Right lung (tissue), 10 donors: ENCODE measurements around the gene FIGN. TPM values are rescaled to one million over a fixed set of nuclear protein-coding genes. Genes with fewer than 3 reads are reported as not detected.

Source experiments
- DNase-seq, 2 donors: peaks; one replicate each; pipeline ENCODE4 v3.0.0-alpha.2; 2013
- long read RNA-seq, 8 donors: transcript quantifications; one replicate each; lab custom pipeline, GENCODE V29; 2026
- polyA plus RNA-seq, 5 donors: library from polyadenylated mRNA; unstranded; fragments of 120-200 nt; gene quantifications; one replicate each; pipeline versions ENCODE4 v1.2.1 to v1.2.3, GENCODE V29; 2013; ENCODE audit warnings: inconsistent platforms in 1 of 5, low replicate concordance in 1 of 5; ENCODE audit not compliant: insufficient read length in 5 of 5, insufficient read depth in 1 of 5

FIGN gene, protein sequence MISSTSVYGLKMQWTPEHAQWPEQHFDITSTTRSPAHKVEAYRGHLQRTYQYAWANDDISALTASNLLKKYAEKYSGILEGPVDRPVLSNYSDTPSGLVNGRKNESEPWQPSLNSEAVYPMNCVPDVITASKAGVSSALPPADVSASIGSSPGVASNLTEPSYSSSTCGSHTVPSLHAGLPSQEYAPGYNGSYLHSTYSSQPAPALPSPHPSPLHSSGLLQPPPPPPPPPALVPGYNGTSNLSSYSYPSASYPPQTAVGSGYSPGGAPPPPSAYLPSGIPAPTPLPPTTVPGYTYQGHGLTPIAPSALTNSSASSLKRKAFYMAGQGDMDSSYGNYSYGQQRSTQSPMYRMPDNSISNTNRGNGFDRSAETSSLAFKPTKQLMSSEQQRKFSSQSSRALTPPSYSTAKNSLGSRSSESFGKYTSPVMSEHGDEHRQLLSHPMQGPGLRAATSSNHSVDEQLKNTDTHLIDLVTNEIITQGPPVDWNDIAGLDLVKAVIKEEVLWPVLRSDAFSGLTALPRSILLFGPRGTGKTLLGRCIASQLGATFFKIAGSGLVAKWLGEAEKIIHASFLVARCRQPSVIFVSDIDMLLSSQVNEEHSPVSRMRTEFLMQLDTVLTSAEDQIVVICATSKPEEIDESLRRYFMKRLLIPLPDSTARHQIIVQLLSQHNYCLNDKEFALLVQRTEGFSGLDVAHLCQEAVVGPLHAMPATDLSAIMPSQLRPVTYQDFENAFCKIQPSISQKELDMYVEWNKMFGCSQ
- polyA plus RNA-seq, result 1 to 10 TPM; 3.2 to 9.0 (median 7.3) TPM
- long read RNA-seq, donor 1, full-length matches to known transcripts, result 7 of 7 reads
- long read RNA-seq, donor 1, partial matches to known transcripts, result 0 of 7 reads
- long read RNA-seq, donor 1, other reads (novel, unspliced or antisense), result 0 of 7 reads
- long read RNA-seq, donor 2, result 0 reads
- long read RNA-seq, donor 3, full-length matches to known transcripts, result 2 of 2 reads
- long read RNA-seq, donor 3, partial matches to known transcripts, result 0 of 2 reads
- long read RNA-seq, donor 3, other reads (novel, unspliced or antisense), result 0 of 2 reads
- long read RNA-seq, donor 4, full-length matches to known transcripts, result 2 of 2 reads
- long read RNA-seq, donor 4, partial matches to known transcripts, result 0 of 2 reads
- long read RNA-seq, donor 4, other reads (novel, unspliced or antisense), result 0 of 2 reads
- long read RNA-seq, donor 5, full-length matches to known transcripts, result 1 of 1 reads
- long read RNA-seq, donor 5, partial matches to known transcripts, result 0 of 1 reads
- long read RNA-seq, donor 5, other reads (novel, unspliced or antisense), result 0 of 1 reads
- long read RNA-seq, donor 6, full-length matches to known transcripts, result 2 of 2 reads
- long read RNA-seq, donor 6, partial matches to known transcripts, result 0 of 2 reads
- long read RNA-seq, donor 6, other reads (novel, unspliced or antisense), result 0 of 2 reads
- long read RNA-seq, donor 7, full-length matches to known transcripts, result 1 of 1 reads
- long read RNA-seq, donor 7, partial matches to known transcripts, result 0 of 1 reads
- long read RNA-seq, donor 7, other reads (novel, unspliced or antisense), result 0 of 1 reads
- long read RNA-seq, donor 8, full-length matches to known transcripts, result 3 of 3 reads
- long read RNA-seq, donor 8, partial matches to known transcripts, result 0 of 3 reads
- long read RNA-seq, donor 8, other reads (novel, unspliced or antisense), result 0 of 3 reads

DNA sequence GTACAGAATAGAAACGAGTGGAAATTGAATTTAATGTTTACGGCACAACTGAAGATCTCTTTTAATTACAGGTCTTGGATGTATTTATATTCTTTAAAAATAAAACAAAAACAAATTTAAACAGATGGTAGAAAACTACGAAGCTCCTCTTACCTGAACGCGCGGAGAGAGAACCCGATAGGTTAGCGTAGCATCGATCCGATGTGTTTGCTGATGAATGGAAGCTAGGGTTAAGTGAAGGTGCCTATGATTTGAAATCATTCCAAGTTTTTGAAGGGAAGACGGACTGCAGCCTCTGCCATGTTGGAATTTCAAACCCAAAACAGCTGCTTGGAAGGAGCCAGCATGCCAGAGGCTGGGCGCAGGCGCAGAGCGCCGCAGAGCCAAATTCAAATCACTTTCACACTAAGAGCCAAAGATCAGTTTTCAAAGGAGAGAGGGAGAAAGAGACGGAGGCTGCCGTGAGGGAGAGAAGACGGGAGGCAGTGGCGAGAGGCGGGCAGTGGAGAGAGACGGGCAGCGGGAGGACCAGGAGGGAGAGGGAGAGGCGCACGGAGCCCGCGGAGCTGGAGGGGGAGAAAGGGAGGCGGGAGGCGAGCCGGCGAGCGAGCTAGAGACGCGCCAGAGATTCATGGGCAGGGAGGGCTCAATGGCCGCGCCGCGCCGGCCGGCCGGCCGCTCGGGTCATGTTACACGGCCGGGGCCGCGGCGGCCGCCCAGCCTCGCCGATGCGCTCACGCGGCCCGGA is at the start of gene FIGN:
TSS of gene FIGN (minus strand) at position 324 of the 748 bp plus-strand sequence. CDS start 1,081 bp downstream, outside the sequence.
- DNase-seq, result peak; percentile 88

DNA sequence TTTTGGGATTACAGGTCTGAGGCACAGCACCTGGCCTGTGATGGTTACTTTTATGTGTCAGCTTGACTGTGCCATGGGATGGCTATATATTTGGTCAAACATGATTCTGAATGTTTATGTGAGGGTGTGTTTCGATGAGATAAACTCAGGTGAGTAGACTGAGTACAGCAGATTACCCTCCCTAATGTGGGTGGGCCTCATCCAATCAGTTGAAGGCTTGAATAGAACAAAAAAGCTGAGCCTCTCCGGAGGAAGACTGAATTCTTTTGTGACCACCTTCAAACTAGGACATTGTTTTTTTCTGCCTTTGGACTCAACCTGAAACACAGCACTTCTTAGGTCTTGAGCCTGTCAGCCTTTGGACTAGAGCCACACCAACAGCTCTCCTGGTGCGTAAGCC is 49.4 kb upstream of the FIGN start:
- DNase-seq, result no peak

DNA sequence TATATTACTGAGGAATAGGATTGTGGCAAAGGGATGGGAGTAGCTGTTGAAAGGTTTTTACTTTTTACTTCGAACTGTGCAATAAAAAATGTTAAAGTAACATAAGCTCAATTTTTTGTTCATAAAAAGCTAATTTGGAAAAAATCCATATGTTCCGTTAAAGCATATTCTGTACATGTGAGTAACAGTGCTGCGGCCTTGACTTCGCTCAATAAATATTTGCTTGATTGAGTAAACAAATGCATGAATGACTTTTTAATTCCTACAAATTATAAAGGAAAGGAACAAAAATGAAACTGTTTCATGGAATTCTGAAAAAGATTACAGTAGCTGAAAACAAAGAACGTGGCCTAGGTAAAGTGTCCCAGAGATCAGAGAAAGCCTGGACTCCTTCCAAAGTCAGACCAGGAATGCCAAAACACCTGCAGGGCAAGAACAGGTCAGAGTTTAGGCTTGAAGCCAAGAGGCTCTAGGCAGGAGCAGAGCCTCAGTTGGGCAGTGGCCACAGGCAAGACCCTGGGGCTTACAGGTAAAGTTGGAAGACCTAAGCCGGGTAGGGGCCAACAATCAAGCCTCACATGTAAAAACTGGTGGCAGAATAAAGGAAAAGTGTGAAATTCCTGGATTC is 44.3 kb upstream of the FIGN start:
- peak; percentile 15 to 28 for DNase-seq

DNA sequence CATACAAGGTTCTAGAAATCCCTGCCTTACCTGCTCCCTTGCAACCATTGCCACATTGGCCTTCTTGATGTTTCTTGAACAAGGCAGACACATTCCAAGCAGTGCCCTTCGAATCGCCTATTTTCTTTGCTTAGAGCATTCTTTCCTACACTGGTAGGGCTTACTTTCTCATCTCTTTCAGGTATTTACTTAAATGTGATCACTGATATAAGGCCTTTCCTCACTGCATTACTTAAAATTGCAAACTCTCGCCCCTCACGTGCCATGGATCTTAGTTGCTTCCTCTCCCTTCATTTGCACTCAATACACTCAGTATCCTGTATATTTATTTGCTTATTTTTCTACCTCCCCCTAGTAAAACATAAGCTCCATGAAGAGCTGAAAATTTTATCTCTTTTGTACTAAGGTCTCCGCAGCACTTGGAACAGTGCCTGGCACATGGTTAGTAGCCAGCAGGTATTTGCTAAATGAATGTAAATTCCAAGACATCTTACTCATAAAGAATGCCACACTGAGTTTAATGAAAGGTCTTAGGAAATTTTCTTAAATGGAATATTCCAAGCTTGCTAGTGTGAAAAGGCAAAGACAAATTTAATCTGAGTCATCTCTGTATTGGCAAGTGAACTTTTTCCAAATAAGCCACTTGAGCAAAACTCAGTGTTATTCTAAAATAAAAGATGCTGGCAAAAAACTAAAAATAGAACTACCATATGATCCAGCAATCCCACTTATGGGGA is 42.4 kb upstream of the FIGN start:
- no peak for DNase-seq

DNA sequence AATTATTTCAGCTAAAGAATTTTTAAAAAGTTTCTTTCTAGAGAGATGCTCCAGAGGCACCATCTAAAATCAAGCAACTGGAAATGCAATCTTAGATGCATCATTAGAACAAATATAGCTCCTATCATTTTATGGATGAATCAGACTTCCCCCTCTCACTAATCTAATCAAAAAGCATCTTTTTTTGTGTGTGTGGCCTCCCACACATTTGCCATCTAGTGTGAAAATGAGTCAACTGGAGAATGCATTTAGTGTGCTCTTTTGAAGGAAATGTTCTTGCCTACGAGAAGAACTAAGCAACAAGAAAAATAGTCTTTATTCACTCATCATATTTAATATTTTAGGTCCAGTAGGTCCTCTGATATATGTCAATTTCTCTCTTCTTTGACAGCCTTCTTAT is 39.5 kb upstream of the FIGN start:
- DNase-seq, result no peak

DNA sequence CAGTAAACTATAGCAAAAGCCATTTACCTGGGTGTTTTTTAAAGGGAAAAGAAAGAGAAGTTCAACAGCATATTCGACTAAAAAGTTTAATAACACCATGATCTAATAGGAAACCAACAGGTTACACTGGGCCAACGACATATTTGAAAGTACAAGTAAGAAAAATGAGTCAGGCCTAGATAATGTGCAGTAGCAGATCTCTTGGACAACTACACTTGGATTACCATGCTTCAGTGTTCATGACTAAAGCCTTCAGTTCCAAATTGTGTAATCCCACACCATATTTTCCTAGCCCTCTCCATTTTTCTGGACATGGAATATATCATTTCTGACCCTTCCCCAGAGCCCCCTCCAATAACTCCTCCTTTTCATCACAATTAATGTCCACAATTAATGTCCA is 39.1 kb upstream of the FIGN start:
- DNase-seq, result no peak

DNA sequence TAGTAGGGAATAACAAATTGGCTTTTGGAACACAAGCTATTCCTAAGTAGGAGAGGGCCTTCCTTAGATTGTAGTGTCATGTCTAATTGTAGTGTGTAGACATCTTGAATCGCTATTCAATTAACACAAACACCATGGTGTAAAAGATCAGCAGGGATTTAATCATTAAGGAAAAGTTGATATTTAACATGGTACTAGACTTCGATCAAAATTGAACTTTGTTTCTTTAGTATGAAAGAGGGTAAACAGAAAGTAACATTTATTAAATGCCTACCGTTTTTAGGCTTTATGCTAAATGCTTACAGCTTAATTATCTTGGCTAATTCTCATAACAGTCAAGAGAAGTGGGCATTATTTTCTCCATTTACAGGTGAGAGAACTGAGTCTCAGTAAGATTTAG is 37.5 kb upstream of the FIGN start:
- no peak for DNase-seq

DNA sequence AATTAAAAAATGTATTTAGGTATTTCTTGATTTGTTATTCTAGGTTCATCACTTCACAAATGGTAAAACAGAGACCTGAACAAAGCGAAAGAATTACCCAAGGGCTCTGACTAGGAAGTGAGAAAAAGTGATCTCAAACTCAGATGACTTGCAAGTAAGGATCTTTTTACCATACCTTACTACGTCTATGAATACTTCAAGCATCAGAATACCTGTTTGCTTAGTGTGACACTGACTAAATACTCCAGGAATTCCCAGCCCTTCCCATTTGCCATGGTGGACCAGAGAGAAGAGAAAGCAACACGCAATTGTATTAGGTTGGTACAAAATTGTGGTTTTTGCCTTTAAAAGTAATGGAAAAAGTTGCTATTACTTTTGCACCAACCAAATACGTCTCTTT is 35.8 kb upstream of the FIGN start:
- no peak for DNase-seq

DNA sequence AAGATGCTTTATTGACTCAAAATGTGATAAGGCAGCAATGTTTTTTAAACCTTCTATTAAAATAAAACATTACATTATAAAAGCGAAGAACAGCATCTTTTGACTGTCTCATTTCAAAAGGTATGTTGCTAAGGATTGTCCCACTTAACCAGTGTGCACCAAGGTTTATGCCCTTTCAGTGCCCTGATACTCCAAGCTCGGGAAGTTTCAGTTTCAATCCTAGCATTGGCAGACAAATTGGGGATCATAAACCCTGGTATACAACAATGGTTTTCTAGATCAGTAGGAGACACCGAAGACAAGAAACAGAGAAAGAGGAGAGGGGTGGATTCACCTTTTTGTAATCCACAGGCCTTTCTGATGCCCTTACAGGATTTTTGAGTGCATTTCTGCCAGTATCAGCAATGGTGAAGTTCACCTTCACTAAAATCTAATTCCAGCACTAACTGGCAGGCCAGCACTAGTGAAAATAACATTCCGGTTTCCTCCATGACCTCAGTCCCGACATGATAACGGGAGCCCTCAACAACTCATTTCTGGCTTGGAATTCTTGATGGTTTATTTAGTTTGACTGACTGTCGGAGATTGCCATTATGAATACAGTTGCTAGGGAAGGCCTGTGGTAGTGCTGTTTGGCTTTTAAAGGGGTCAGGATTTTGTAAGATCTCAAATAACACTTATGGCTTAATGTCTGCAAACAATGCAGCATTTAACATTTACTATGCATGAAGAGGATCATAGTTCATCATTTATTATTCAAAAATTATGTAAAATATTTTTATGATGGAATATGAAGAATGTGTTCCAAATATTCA is 33.3 kb upstream of the FIGN start:
- DNase-seq, result no peak

DNA sequence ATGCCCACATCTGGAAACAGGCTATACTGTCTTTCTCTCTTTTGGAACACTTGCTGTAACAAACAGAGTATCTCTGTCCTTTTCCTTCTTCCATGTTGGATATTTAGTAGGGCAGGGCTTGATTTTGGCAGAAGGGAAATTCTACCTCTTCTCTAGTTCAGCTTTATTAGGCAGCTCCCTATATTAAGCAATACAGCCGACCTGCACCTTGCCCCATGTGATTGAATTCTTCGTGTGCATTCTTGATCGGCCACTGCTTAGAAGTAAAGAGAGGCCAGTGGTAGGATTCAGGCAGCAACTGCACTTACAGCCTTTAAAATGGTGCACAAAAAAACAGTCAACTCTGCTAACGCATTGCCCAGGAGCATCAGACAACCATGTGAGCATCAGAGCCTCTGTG is 31.3 kb upstream of the FIGN start:
- no peak for DNase-seq

DNA sequence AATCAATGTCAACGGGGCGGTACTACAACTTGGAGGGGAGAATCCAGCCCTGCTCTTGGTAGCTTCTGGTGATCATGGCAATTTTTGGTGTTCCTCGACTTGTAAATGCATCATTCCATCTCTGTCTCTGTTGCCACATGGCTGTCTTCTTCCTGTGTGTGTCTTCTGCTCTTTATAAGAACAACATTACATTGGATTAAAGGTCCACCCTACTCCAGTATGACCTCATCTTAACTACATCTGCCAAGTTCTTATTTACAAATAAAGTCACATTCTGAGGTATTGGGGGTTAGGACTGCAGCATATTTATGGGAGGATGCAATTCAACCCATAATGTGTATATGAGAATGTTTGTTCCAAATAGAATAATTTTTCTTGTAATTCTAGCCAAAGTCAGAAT is 28.8 kb upstream of the FIGN start:
- DNase-seq, result no peak

DNA sequence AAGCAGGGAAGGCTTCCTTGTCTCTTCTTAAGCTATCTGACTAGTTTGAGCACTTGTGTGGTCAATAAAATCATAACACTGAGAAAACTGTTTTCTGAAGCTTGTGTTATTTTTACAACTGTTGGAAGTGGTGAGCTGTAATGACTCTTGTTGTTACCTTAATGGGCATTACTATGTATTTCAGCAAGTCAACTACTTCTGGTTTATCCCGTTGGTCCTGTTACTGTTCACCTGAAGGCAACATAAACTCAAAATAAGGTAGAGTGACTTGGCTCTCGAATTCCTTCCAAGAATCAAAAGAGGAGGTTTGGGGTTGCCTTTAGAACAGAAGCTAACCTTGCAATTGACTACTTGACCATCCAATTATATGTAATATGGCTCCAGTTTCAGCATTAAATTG is 23.2 kb upstream of the FIGN start:
- DNase-seq, result no peak

DNA sequence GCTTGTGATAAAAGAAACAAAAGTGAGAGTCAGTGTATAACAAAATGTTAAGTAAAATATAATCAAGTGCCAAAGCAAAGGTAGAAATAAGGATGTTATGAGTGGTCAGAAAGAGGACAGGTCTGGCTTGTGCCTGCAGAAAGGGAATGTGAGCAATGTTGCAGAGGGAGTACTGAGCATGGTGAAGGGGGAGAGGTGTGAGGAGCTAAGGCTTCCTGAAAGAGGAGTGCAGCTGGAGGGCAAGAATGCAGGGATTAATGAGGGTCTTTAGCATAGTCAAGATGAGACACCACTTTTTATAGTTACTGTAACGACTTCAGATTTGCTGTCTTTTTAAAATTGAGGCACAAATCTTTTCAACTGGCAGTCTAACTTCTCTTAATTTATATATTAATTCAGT is 22.0 kb upstream of the FIGN start:
- no peak for DNase-seq

DNA sequence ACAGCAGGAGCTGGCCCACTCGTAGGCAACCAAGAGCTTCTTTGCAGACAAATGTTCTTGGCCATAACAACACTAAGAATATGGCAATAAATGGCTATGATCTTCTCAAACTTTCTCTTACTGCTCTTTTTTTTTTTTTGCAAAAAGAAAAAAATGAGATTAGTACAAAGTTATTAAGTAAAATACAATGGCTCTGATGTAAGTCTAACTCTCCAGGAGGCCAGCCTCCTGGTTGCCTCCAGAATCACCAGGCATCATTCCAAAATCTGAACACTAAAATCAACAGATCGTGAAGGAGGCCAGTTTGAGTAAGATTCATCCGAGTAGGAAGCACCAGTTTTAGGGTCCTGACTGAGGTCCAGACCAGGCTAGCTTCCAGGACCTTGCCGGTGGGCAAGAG is 20.8 kb upstream of the FIGN start:
- no peak for DNase-seq

DNA sequence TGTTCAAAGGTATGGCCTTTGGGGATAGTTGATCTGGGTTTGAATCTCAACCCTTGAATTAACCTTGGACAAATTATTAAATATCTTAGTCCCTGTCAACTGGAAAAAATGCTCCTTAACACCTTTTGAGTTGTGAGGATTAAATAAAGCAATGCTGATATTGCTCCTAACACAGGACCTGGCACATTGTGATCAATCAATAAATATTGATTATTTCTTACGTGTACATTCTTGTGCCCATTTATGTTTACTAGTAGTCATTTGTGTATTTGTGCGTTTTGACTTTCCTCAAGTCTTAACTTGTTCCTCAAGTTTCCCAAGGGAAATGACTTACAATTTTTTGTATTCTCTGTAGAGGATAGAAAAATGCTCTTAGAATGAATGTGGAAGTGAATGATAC is 19.6 kb upstream of the FIGN start:
- no peak for DNase-seq

DNA sequence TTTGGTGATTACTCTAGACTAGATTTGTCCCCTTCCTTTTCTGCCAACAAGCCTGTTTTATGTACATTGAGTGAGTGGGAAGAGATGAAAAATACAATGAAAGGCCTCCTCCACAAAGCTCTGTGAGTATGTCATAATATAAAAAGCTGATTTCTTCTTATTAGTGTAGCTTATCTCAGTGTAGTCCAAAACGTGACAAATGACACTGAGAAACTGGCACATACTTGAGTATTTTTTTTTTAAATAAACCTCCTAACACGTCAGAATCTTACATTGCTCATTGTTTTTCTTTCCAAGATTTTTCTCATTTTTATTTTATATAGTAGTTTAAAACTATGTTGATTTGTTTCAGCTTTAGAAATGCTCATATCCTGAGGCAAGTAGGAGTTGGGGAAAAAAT is 17.9 kb upstream of the FIGN start:
- no peak for DNase-seq

DNA sequence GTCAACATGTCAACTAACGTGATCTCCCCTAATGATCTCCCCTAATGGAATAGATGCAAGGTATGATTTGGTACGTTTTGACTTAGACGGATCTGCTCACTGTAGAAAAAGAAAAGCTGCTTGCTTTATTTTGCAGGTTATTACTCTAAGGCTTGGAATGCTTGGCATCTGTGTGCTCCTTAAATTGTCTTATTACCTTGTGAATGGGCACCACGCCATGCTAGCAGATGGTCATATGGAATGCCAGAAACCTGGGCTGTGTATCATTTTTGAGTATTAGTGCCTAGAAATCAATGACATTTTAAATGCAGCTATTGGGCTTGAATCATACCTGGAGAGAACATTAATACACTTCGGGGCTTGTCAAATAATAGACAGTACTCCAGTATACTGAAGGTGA is 16.5 kb upstream of the FIGN start:
- DNase-seq, result no peak

DNA sequence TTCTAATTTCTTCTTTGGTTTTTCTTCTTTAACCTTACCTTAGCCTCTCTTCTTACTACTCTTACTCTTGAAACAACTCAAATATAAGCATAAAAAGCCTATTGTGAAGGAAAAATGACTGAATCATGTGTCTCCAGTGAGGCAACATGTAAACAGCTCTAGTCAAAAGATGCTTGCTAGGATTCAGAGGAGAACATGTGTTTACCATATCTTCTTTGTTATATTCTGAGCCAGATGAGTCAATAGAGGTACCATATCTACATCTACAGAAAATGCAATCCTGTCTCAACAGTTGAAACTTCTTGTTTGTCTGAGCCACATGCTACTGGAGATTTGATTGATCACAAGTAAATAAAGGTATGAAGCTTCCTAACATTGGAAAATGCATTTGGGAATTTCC is 15.9 kb upstream of the FIGN start:
- DNase-seq, result no peak
